Lower leg skin (tissue), 4 donors: ENCODE results near the gene PGA3. TPM values are rescaled to one million over a fixed set of nuclear protein-coding genes. Genes with fewer than 3 reads are reported as not detected.
"Not testable (repeated sequence)": the region's sequence is repeated elsewhere in the genome, so short reads cannot be mapped to it uniquely, and the experiment has no call there.

Source experiments
- DNase-seq, 2 donors: peaks; one replicate each; pipeline ENCODE4 v3.0.0-alpha.2; 2019; ENCODE audit warnings: low spot score in 2 of 2
- H3K4me3 ChIP-seq: fragments of 200-600 bp; sonication (generic); 2 replicates; pipeline ENCODE4 v1.5.1; 2017; ENCODE audit warnings: mild to moderate bottlenecking, low read depth; ENCODE audit not compliant: poor library complexity, severe bottlenecking
- WGBS, 2 donors: methylation state at CpG; one replicate each; pipeline ENCODE4 v1.1.5; 2018; 5-methylcytosine and 5-hydroxymethylcytosine counted together
- intact Hi-C: fragments of 100-400 bp; cut with DNase I; formaldehyde crosslinking; loops from one replicate; pipeline ENCODE4 v1.15.0; 2023; ENCODE audit warnings: low total_unique reads
- total RNA-seq, 4 donors: library from RNA; depleted of rRNA; stranded (reverse); fragments of >200 nt; gene quantifications; one replicate each; pipeline ENCODE4 v1.1.0, GENCODE V29; 2016

Gene PGA3
- total RNA-seq, 4 donors from 2014 or later: 0.32 to 1.5 TPM; not detected in 2

DNA sequence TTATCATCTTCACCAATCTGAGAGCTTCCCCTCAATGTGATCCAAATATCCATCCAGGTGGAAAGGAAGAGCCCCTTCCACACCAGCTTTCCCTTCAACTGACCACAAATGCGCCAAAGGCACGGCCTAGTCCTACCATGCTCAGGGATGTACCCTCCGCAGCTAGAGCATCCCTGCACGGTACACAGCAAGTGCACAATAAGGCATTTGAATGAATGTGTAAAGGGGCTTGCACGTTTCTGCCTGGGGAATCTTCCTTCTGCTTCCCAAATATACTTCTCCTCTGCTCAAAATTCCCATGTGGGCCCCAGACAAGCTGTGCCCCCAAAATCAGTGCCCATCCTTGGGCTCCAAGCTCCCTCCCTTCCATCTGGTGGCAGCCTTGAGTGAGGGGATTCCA, 15.7 kb downstream of the PGA3 start:
- DNase-seq, intact Hi-C loops, H3K4me3 ChIP-seq: not testable (repeated sequence)
- 91 to 96% methylated on average over 5 of the region's 5 CpGs for WGBS, 2 donors

DNA sequence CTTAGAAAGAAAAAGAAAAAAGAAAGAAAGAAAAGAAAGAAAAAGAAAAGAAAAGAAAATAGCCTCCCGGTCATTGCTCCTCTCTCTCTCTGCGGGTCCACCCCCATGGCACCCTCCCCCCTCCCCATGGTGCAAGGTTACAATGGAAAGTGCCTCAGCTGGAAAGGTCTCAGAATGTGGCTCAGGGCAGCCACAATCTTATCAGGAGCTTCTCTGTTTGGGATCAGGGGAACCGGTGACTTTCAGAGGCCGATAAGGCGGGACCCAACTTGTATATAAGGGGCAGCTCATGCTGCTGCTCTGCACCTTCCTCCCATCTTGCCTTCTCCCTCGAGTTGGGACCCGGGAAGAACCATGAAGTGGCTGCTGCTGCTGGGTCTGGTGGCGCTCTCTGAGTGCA, 18.7 kb downstream of the PGA3 start, which contains the start of gene PGA4:
PGA4 (plus strand) TSS at position 301 of the 400 bp plus-strand sequence; CDS start at position 355, 54 bp downstream.
- WGBS, 2 donors: no CpG with 5 or more reads among the region's 8 CpGs
- DNase-seq, H3K4me3 ChIP-seq, intact Hi-C loops: not testable (repeated sequence)

DNA sequence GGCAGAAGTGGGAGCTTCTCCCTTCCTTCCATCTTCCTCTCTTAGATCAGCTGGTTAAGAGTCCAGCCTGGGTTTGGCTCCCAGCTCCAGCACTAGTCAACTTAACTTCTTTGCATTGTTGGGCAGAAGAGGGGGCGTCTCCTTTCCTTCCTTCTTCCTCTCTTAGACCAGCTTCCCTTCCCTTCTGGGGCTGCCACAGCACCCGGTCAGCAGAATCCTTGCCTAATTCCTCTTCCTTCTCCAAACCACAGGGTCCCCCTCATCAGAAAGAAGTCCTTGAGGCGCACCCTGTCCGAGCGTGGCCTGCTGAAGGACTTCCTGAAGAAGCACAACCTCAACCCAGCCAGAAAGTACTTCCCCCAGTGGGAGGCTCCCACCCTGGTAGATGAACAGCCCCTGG, 19.4 kb downstream of the PGA3 start:
- no CpG with 5 or more reads among the region's 5 CpGs for WGBS, 2 donors
- DNase-seq, H3K4me3 ChIP-seq, intact Hi-C loops: not testable (repeated sequence)

DNA sequence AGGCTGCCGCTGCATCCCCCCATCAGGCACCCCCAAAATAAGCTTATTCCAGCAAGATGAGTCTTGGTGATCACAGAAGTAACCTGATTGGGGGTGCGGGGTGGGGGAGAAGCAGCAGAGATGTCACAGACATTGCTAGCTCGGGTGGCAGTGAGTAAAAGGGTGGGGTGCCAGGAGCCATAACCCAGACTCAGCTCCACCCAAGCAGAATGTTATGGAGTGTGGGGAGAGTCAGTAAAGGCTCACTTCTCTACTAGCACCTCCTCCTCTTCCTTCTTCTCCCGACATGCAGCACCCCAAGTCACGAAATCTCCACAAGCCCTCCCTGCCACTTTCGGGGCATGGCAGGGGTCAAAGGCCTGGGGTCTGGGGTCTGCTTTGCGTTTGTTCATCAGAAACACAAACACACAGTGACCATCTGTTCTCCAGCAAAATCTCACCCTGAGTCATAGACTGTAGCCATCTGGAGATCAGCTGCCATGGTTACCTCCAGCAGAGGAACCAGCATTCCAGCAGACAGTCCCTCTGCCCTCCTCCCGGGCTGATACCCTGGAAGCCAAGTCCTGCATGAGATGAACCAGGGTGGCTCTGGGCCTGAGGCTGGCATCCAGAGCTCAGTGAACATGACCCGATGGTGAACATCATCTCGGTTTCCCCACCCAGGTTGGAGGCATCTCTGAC, 23.3 kb downstream of the PGA3 start:
- WGBS, 2 donors: no CpG with 5 or more reads among the region's 10 CpGs
- intact Hi-C loops, DNase-seq: not testable (repeated sequence)

GRCh38 chr11:61229458-61229857, 26.1 kb downstream of the PGA3 start:
- intact Hi-C loops, H3K4me3 ChIP-seq, DNase-seq: not testable (repeated sequence)
- WGBS, 2 donors: no CpG with 5 or more reads among the region's 6 CpGs

More for the DNA sequence above, 23.3 kb downstream of the PGA3 start:
- not testable (repeated sequence) for H3K4me3 ChIP-seq

GRCh38 chr11:61231033-61231432, 27.7 kb downstream of the PGA3 start:
- intact Hi-C loops, H3K4me3 ChIP-seq, DNase-seq: not testable (repeated sequence)
- no CpG with 5 or more reads among the region's 15 CpGs for WGBS, 2 donors

DNA sequence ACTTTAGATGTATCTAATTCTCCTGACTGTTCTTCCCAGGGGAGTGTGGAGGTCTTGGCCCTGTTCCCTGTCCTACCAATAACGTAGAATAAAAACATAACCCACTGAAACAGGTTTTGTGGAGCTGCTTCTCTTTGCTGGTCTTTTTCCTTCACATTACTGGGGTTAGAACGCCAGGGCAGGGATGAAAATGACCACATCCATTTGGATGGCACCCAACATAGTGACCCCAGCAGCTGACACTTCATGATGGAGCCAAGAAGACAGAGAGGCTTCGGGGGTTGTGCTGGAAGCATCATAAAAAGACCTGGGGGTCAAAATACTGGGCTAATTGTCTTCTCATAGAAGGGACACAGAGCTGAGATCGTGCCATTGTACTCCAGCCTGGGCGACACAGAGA, 28.3 kb downstream of the PGA3 start:
- H3K4me3 ChIP-seq, intact Hi-C loops, DNase-seq: not testable (repeated sequence)
- WGBS, 2 donors: no CpG with 5 or more reads among the region's 5 CpGs

DNA sequence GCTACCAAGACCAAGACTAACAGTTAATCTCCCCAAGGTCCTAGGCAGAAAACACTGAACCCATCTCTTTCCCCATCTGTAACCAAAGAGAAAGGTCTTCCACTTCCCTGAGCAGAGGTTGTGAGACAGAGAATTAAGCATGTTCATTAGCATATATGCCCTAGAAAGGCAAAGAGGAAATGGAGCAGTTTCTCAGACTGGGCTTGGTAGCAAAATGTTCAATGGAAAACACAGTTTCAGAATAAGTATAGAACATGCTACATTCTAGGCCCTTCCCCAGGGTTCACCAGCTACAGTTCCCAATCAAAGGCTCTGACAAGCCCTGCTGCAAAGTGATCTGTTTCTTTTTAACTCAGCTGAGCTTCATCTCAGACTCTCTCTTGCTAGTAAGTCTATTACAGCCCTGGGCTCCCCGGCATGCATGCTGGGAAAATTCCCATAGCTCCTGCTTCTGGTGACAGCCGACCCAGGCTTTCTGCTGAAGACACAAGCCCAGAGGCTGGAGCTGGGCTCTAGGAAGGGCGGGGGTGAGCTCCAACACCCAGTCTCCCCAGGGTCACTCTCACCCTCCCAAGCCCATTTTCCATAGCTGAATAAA, 29.3 kb downstream of the PGA3 start:
- H3K4me3 ChIP-seq, DNase-seq, intact Hi-C loops: not testable (repeated sequence)
- WGBS, 2 donors: no CpG with 5 or more reads among the region's 3 CpGs

GRCh38 chr11:61237130-61237529, 33.8 kb downstream of the PGA3 start:
- DNase-seq, intact Hi-C loops, H3K4me3 ChIP-seq: not testable (repeated sequence)
- WGBS, 2 donors: no CpG with 5 or more reads among the region's 4 CpGs

GRCh38 chr11:61240288-61240687, 37.0 kb downstream of the PGA3 start:
- peak in 1 of 2 donors; percentile 59 for DNase-seq
- H3K4me3 ChIP-seq, intact Hi-C loops: not testable (repeated sequence)
- WGBS, 2 donors: 71 to 81% methylated on average over 8 of the region's 8 CpGs

GRCh38 chr11:61240875-61241274, 37.6 kb downstream of the PGA3 start, which contains the start of gene PGA5:
TSS of gene PGA5 (plus strand) at chr11:61241175. CDS start at chr11:61241227, 52 bp downstream.
- WGBS, 2 donors: no CpG with 5 or more reads among the region's 8 CpGs
- DNase-seq, H3K4me3 ChIP-seq, intact Hi-C loops: not testable (repeated sequence)

GRCh38 chr11:61241526-61241925, 38.2 kb downstream of the PGA3 start:
- H3K4me3 ChIP-seq, intact Hi-C loops, DNase-seq: not testable (repeated sequence)
- no CpG with 5 or more reads among the region's 5 CpGs for WGBS, 2 donors

DNA sequence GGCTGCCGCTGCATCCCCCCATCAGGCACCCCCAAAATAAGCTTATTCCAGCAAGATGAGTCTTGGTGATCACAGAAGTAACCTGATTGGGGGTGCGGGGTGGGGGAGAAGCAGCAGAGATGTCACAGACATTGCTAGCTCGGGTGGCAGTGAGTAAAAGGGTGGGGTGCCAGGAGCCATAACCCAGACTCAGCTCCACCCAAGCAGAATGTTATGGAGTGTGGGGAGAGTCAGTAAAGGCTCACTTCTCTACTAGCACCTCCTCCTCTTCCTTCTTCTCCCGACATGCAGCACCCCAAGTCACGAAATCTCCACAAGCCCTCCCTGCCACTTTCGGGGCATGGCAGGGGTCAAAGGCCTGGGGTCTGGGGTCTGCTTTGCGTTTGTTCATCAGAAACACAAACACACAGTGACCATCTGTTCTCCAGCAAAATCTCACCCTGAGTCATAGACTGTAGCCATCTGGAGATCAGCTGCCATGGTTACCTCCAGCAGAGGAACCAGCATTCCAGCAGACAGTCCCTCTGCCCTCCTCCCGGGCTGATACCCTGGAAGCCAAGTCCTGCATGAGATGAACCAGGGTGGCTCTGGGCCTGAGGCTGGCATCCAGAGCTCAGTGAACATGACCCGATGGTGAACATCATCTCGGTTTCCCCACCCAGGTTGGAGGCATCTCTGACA, 42.1 kb downstream of the PGA3 start:
- DNase-seq, H3K4me3 ChIP-seq, intact Hi-C loops: not testable (repeated sequence)
- no CpG with 5 or more reads among the region's 10 CpGs for WGBS, 2 donors

GRCh38 chr11:61248071-61248470, 44.8 kb downstream of the PGA3 start:
- H3K4me3 ChIP-seq, DNase-seq, intact Hi-C loops: not testable (repeated sequence)
- 87 to 94% methylated on average over 8 to 9 of the region's 9 CpGs for WGBS, 2 donors

- H3K4me3 ChIP-seq, intact Hi-C loops, DNase-seq: not testable (repeated sequence)
- 61 to 66% methylated on average over 8 of the region's 8 CpGs for WGBS, 2 donors
Observed at GRCh38 chr11:61249201-61249600, 45.9 kb downstream of the PGA3 start.
